Prostate gland (tissue), 2 donors: ENCODE measurements around the gene HNRNPH2. TPM values are rescaled to one million over a fixed set of nuclear protein-coding genes. Genes with fewer than 3 reads are reported as not detected.

ENCODE experiments used
- DNase-seq: peaks from one replicate; pipeline ENCODE4 v3.0.0-alpha.2; 2019; ENCODE audit warnings: low spot score
- H3K27ac ChIP-seq, 2 donors: fragments of 200-600 bp; sonication (generic); 2 replicates each; pipeline ENCODE4 v1.5.1; 2017 to 2019
- H3K27me3 ChIP-seq: fragments of 200-600 bp; sonication (generic); replicated peaks from 2 replicates; pipeline ENCODE4 v1.5.1; 2019; ENCODE audit not compliant: insufficient read depth
- H3K36me3 ChIP-seq, 2 donors: fragments of 200-600 bp; sonication (generic); 1 replicate in 1 of 2; 2 replicates in 1 of 2; pipeline versions ENCODE4 v1.5.1 to v1.8.1; 2017 to 2019
- H3K4me1 ChIP-seq: fragments of 200-600 bp; sonication (generic); replicated peaks from 2 replicates; pipeline ENCODE4 v1.5.1; 2019
- H3K4me3 ChIP-seq, 2 donors: fragments of 200-600 bp; sonication (generic); 2 replicates each; pipeline ENCODE4 v1.5.1; 2017 to 2019
- H3K9me3 ChIP-seq: fragments of 200-600 bp; sonication (generic); 2 replicates; pipeline ENCODE4 v1.5.1; 2017
- CTCF ChIP-seq, 4 experiments: fragments of 200-600 bp in 2 of 4; fragments of 450-650 bp in 2 of 4; sonication (generic) in 2 of 4; IDR thresholded peaks; 1 replicate in 3 of 4; 2 replicates in 1 of 4; pipeline ENCODE4 v1.5.1; 2016 to 2019; ENCODE audit warnings: antibody characterized with exemption in 4 of 4, mild to moderate bottlenecking in 2 of 4, moderate library complexity in 2 of 4
- POLR2A ChIP-seq: fragments of 450-650 bp; IDR thresholded peaks from one replicate; pipeline ENCODE4 v1.6.1; 2016; ENCODE audit warnings: antibody characterized with exemption, mild to moderate bottlenecking
- POLR2AphosphoS5 ChIP-seq: sonication (generic); formaldehyde crosslinking; IDR thresholded peaks from one replicate; pipeline ENCODE4 v1.6.1; 2017; ENCODE audit warnings: antibody characterized with exemption
- WGBS: methylation state at CpG from one replicate; pipeline ENCODE4 v1.1.5; 2018; 5-methylcytosine and 5-hydroxymethylcytosine counted together
- intact Hi-C: fragments of 100-400 bp; cut with DNase I; formaldehyde crosslinking; loops from one replicate; pipeline ENCODE4 v1.14.2; 2022
- total RNA-seq, 2 donors: library from RNA; depleted of rRNA; stranded (reverse); fragments of >200 nt; gene quantifications; one replicate each; pipeline ENCODE4 v1.1.0, GENCODE V29; 2016

The HNRNPH2 gene
- total RNA-seq, 2 donors from 2014 or later: 43.7 to 56.3 TPM

- H3K9me3 ChIP-seq: no peaks in the 10 kb centered on the region
- no peak for DNase-seq
- H3K27ac ChIP-seq: no peak overlapping the region
- intact Hi-C loops: no loop called here
- no peak for TF ChIP-seq CTCF (IDR thresholded peaks at IDR 0.05)
- no peak for TF ChIP-seq POLR2A
- no peak for TF ChIP-seq POLR2AphosphoS5
- H3K36me3 ChIP-seq: no peaks in the 10 kb centered on the region
- H3K4me1 ChIP-seq: no peaks in the 10 kb centered on the region
- no peak overlapping the region for H3K4me3 ChIP-seq
- no peaks in the 10 kb centered on the region for H3K27me3 ChIP-seq
- 86% methylated on average over 2 of the region's 2 CpGs for WGBS
Observed at GRCh38 chrX:101450085-101450484, 42.1 kb downstream of the HNRNPH2 start.

- no peaks in the 10 kb centered on the region for H3K9me3 ChIP-seq
- no peaks in the 10 kb centered on the region for H3K27me3 ChIP-seq
- no peak for TF ChIP-seq POLR2AphosphoS5
- TF ChIP-seq POLR2A: no peak
- WGBS: 77% methylated on average over 2 of the region's 2 CpGs
- no peaks in the 10 kb centered on the region for H3K4me1 ChIP-seq
- no peak overlapping the region for H3K27ac ChIP-seq
- intact Hi-C loops: no loop called here
- no peaks in the 10 kb centered on the region for H3K36me3 ChIP-seq
- DNase-seq: no peak
- no peak overlapping the region for H3K4me3 ChIP-seq
Observed at GRCh38 chrX:101450961-101451360, 42.9 kb downstream of the HNRNPH2 start.

- 22% methylated on average over 3 of the region's 3 CpGs for WGBS
- no peak overlapping the region for H3K4me3 ChIP-seq
- TF ChIP-seq POLR2A (no peak), POLR2AphosphoS5 (peak; percentile 11), CTCF (IDR thresholded peaks at IDR 0.05) (no peak)
- H3K9me3 ChIP-seq: no peaks in the 10 kb centered on the region
- no peak overlapping the region for H3K27ac ChIP-seq
- intact Hi-C loops: no loop called here
- no peaks in the 10 kb centered on the region for H3K4me1 ChIP-seq
- no peak for DNase-seq
- H3K27me3 ChIP-seq: no peaks in the 10 kb centered on the region
- no peaks in the 10 kb centered on the region for H3K36me3 ChIP-seq
Observed at GRCh38 chrX:101452056-101452455, 44.0 kb downstream of the HNRNPH2 start.

GRCh38 chrX:101460669-101461068, 52.6 kb downstream of the HNRNPH2 start:
- H3K27ac ChIP-seq: no peak overlapping the region
- no peaks in the 10 kb centered on the region for H3K27me3 ChIP-seq
- 100% methylated on average over 1 of the region's 1 CpG for WGBS
- TF ChIP-seq CTCF (IDR thresholded peaks at IDR 0.05): no peak
- TF ChIP-seq POLR2AphosphoS5: no peak
- TF ChIP-seq POLR2A: no peak
- H3K4me1 ChIP-seq: no peaks in the 10 kb centered on the region
- no peak for DNase-seq
- intact Hi-C loops: no loop called here
- no peak overlapping the region for H3K4me3 ChIP-seq
- H3K9me3 ChIP-seq: no peaks in the 10 kb centered on the region
- no peaks in the 10 kb centered on the region for H3K36me3 ChIP-seq

- peak; percentile 4 for DNase-seq
- H3K4me1 ChIP-seq: no peaks in the 10 kb centered on the region
- no peaks in the 10 kb centered on the region for H3K27me3 ChIP-seq
- intact Hi-C loops: no loop called here
- peak in 1 of 4 experiments; percentile 14 for TF ChIP-seq CTCF (IDR thresholded peaks at IDR 0.05)
- no peak for TF ChIP-seq POLR2AphosphoS5
- H3K9me3 ChIP-seq: no peaks in the 10 kb centered on the region
- H3K36me3 ChIP-seq: no peaks in the 10 kb centered on the region
- no peak overlapping the region for H3K27ac ChIP-seq
- no peak overlapping the region for H3K4me3 ChIP-seq
- WGBS: 77% methylated on average over 3 of the region's 3 CpGs
Observed at GRCh38 chrX:101462892-101463291, 54.9 kb downstream of the HNRNPH2 start.

Other genes with a start within 250 kb of the HNRNPH2 start
- gene DRP2, start 188.4 kb upstream of the HNRNPH2 start, total RNA-seq: 1 to 10 TPM in 1 of 2 donors, under 1 TPM in 1; 0.68 to 1.9 TPM
- gene TAF7L, start 116.9 kb upstream of the HNRNPH2 start, total RNA-seq: 10 to 100 TPM in 1 of 2 donors, not detected in 1; 54.6 TPM
- gene TIMM8A, start 59.5 kb upstream of the HNRNPH2 start, total RNA-seq: 1 to 10 TPM; 4.0 to 4.9 TPM
- gene BTK, start 22.0 kb upstream of the HNRNPH2 start, total RNA-seq: 1 to 10 TPM; 1.3 to 2.4 TPM
- gene RPL36A, start 17.2 kb upstream of the HNRNPH2 start, total RNA-seq: 1,000 to 10,000 TPM in 1 of 2 donors, 100 to 1,000 TPM in 1; 863 to 2,403 TPM
- gene GLA, start 297 bp upstream of the HNRNPH2 start, total RNA-seq: 10 to 100 TPM; 12.6 to 16.4 TPM
- 10 to 100 TPM; 13.8 to 16.6 TPM for gene ARMCX4, start 77.2 kb downstream of the HNRNPH2 start, total RNA-seq
- gene ARMCX1, start 142.3 kb downstream of the HNRNPH2 start, total RNA-seq: 10 to 100 TPM; 23.5 to 41.3 TPM
- gene ARMCX6, start 209.8 kb downstream of the HNRNPH2 start, total RNA-seq: 10 to 100 TPM; 27.3 to 33.1 TPM
- 10 to 100 TPM; 59.6 to 69.4 TPM for gene ARMCX3, start 214.9 kb downstream of the HNRNPH2 start, total RNA-seq